Right forelimb (tissue), 1 donor: Measurements from ENCODE around the gene POU4F1.
"Not testable (repeated sequence)": the region's sequence is repeated elsewhere in the genome, so short reads cannot be mapped to it uniquely, and the experiment has no call there.

Source experiments
- DNase-seq: peaks from one replicate; pipeline ENCODE4 v3.0.0-alpha.2; 2018

The POU4F1 gene

GRCh38 chr13:78603240-78603957 lies at the start of gene POU4F1:
TSS of gene POU4F1 (minus strand) at chr13:78603552. CDS start at chr13:78603326, 226 bp downstream.
- peak; percentile 80 for DNase-seq

GRCh38 chr13:78652651-78653050 lies 49.3 kb upstream of the POU4F1 start:
- no peak for DNase-seq

- DNase-seq = no peak
These were observed 47.3 kb upstream of the POU4F1 start for GRCh38 chr13:78650717-78651083.

GRCh38 chr13:78649997-78650716 lies 46.8 kb upstream of the POU4F1 start:
- DNase-seq = no peak

GRCh38 chr13:78647109-78647678 lies 43.8 kb upstream of the POU4F1 start:
- DNase-seq = not testable (repeated sequence)

GRCh38 chr13:78638216-78638615 lies 34.9 kb upstream of the POU4F1 start:
- no peak for DNase-seq

- no peak for DNase-seq
These were observed 33.1 kb upstream of the POU4F1 start for GRCh38 chr13:78636495-78636894.

- no peak for DNase-seq
These were observed 29.6 kb upstream of the POU4F1 start for GRCh38 chr13:78632996-78633395.

- DNase-seq = no peak
These were observed 27.7 kb upstream of the POU4F1 start for GRCh38 chr13:78631077-78631476.

- DNase-seq = no peak
These were observed 27.2 kb upstream of the POU4F1 start for GRCh38 chr13:78630511-78630910.

- DNase-seq = no peak
These were observed 22.0 kb upstream of the POU4F1 start for GRCh38 chr13:78625384-78625783.

GRCh38 chr13:78623132-78623531 lies 19.8 kb upstream of the POU4F1 start:
- no peak for DNase-seq

- no peak for DNase-seq
These were observed 17.7 kb upstream of the POU4F1 start for GRCh38 chr13:78620936-78621470.

GRCh38 chr13:78618411-78618810 lies 15.1 kb upstream of the POU4F1 start:
- DNase-seq = no peak

- no peak for DNase-seq
These were observed 7.7 kb upstream of the POU4F1 start for GRCh38 chr13:78611040-78611439.

- no peak for DNase-seq
These were observed 7.1 kb upstream of the POU4F1 start for GRCh38 chr13:78610381-78610883.

- no peak for DNase-seq
These were observed 6.3 kb upstream of the POU4F1 start for GRCh38 chr13:78609464-78610205.

- no peak for DNase-seq
These were observed 5.5 kb upstream of the POU4F1 start for GRCh38 chr13:78608688-78609463.

- DNase-seq = no peak
These were observed 4.9 kb upstream of the POU4F1 start for GRCh38 chr13:78608252-78608687.

GRCh38 chr13:78607409-78608251 lies 4.3 kb upstream of the POU4F1 start:
- DNase-seq = no peak
